ENCODE measurements around the gene ARHGEF18. TPM values are rescaled to one million over a fixed set of nuclear protein-coding genes. Genes with fewer than 3 reads are reported as not detected.

The ARHGEF18 gene
- total RNA-seq, 4 donors from 2014 or later: 21.3 to 45.2 (median 30.4) TPM

GRCh38 chr19:7349231-7349591, 474 bp downstream of the ARHGEF18 start:
- H3K36me3 ChIP-seq: no peaks in the 10 kb centered on the region
- 85% methylated on average over 7 of the region's 9 CpGs; no CpG with 5 or more reads in 1 of the 2 donors for WGBS, 2 donors (ENCODE audit: low coverage in 1 of 2)
- H3K9me3 ChIP-seq: peaks cover 0 to 10% (median 0%) of the 10 kb centered on the region in 3 donors
- TF ChIP-seq POLR2AphosphoS5 (IDR thresholded peaks at IDR 0.05) (no peak), POLR2A (IDR thresholded peaks at IDR 0.05) (no peak), EP300 (IDR thresholded peaks at IDR 0.05) (no peak), CTCF (IDR thresholded peaks at IDR 0.05) (no peak)
- no peak for ATAC-seq
- H3K27ac ChIP-seq: no peak overlapping the region
- H3K27me3 ChIP-seq: peaks cover 24% of the 10 kb centered on the region
- no peaks in the 10 kb centered on the region for H3K4me1 ChIP-seq
- peak overlapping the region in 1 of 2 donors; percentile 1 for H3K4me3 ChIP-seq

DNA sequence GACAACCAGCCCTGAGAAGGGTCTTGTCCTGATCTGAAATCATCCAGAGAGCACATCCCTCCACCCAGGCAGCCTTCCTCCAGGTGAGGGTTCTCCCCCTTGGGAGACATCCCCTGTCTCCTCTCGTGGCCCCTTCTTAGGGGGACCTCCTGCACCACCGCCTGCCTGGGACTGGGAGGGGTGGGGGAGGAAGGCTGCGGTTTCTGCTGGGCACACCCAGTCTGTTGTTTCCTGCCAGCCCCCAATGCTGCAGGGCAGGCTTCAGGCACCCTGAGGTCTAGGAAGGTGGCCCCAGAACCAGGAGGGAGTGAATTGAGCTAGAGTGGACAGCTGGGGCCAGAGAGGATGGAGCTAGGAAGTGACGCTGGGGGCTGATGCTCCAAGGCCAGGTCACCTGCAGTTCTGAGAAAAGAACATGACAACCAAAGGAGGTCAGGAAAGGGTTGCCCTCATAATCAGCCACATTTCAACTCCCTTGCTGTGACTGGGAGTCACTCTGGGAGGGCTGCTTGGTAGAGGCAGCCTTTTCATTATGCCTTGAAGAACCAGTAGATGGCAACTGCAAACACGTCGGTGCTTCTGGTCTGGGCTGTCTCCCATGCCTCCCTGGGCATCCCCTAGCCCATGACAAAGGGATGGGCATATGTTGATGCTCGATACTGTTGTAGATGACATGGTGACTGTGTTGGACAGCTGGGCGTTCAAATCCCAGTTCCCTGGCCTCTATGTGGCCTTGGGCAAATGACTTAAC, 1.4 kb downstream of the ARHGEF18 start:
- TF ChIP-seq CTCF (IDR thresholded peaks at IDR 0.05) (no peak), POLR2AphosphoS5 (IDR thresholded peaks at IDR 0.05) (no peak), POLR2A (IDR thresholded peaks at IDR 0.05) (no peak), EP300 (IDR thresholded peaks at IDR 0.05) (no peak)
- Histone ChIP-seq H3K4me3 (no peak overlapping the region), H3K27ac (no peak overlapping the region), H3K9me3 (peaks cover 0 to 10% (median 0%) of the 10 kb centered on the region in 3 donors), H3K27me3 (peaks cover 17% of the 10 kb centered on the region), H3K4me1 (peaks cover 0 to 1% (median 0%) of the 10 kb centered on the region in 3 donors), H3K36me3 (no peaks in the 10 kb centered on the region)
- no peak for ATAC-seq
- WGBS, 2 donors (ENCODE audit: low coverage in 1 of 2): 60 to 100% methylated on average over 1 of the region's 8 CpGs

DNA sequence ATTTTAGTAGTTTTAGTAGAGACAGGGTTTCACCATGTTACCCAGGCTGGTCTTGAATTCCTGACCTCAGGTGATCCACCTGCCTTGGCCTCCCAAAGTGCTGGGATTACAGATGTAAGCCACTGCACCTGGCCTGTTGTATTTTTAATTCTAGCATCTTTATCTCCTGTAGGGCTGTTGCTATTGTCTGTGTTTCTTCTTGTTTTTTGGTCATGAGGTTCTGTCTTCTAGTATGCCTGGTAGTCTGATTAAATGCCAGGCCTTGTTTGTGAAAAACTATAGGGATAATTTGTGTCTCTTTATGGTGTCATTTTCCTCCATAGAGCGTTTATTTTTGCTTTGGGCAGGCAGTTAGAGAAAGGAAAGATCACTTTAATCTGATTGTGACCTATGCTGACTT, 3.1 kb downstream of the ARHGEF18 start:
- Histone ChIP-seq H3K4me3 (no peak overlapping the region), H3K27me3 (peaks cover 13% of the 10 kb centered on the region), H3K9me3 (peaks cover 0 to 10% (median 0%) of the 10 kb centered on the region in 3 donors), H3K4me1 (peaks cover 0 to 4% (median 0%) of the 10 kb centered on the region in 3 donors), H3K27ac (no peak overlapping the region), H3K36me3 (no peaks in the 10 kb centered on the region)
- ATAC-seq: no peak
- whole genome bisulfite sequencing, 2 donors (ENCODE audit: low coverage in 1 of 2): 70% methylated on average over 1 of the region's 1 CpG; no CpG with 5 or more reads in 1 of the 2 donors
- TF ChIP-seq POLR2A (IDR thresholded peaks at IDR 0.05) (no peak), POLR2AphosphoS5 (IDR thresholded peaks at IDR 0.05) (no peak), CTCF (IDR thresholded peaks at IDR 0.05) (no peak), EP300 (IDR thresholded peaks at IDR 0.05) (no peak)

- no peak for TF ChIP-seq POLR2A (IDR thresholded peaks at IDR 0.05)
- TF ChIP-seq CTCF (IDR thresholded peaks at IDR 0.05): no peak
- TF ChIP-seq POLR2AphosphoS5 (IDR thresholded peaks at IDR 0.05): no peak
- no peak for TF ChIP-seq EP300 (IDR thresholded peaks at IDR 0.05)
- peaks cover 0 to 4% (median 0%) of the 10 kb centered on the region in 3 donors for H3K4me1 ChIP-seq
- H3K36me3 ChIP-seq: no peaks in the 10 kb centered on the region
- peak overlapping the region in 3 of 4 donors; percentile 37 to 49 (median 38) for H3K27ac ChIP-seq
- WGBS, 2 donors (ENCODE audit: low coverage in 1 of 2): 60 to 61% methylated on average over 2 to 4 of the region's 13 CpGs
- ATAC-seq: peak; percentile 44
- peak overlapping the region; percentile 35 to 38 for H3K4me3 ChIP-seq
- H3K9me3 ChIP-seq: peaks cover 0 to 10% (median 0%) of the 10 kb centered on the region in 3 donors
- H3K27me3 ChIP-seq: peaks cover 4% of the 10 kb centered on the region
These were observed 6.5 kb downstream of the ARHGEF18 start for GRCh38 chr19:7355151-7355820.

Measured in gastroesophageal sphincter (tissue), 4 donors.